CD14-positive monocyte (primary cell): ENCODE measurements around the gene SEC22A. TPM values are rescaled to one million over a fixed set of nuclear protein-coding genes. Genes with fewer than 3 reads are reported as not detected.

ENCODE experiments used
- DNase-seq, 3 donors: peaks; one replicate each; pipeline ENCODE4 v3.0.0-alpha.2; 2011 to 2022
- H2AFZ ChIP-seq: 2 replicates; pipeline ENCODE4 v1.6.0; 2012; ENCODE audit warnings: mild to moderate bottlenecking, low read depth, low read length, inconsistent platforms; ENCODE audit not compliant: insufficient read depth, poor library complexity, severe bottlenecking
- H3K27ac ChIP-seq, 2 donors: 1 replicate in 1 of 2; 2 replicates in 1 of 2; pipeline ENCODE4 v1.5.1; 2012 to 2013; ENCODE audit warnings: low read length in 2 of 2, control low read depth in 1 of 2, inconsistent platforms in 1 of 2, low read depth in 1 of 2, mild to moderate bottlenecking in 1 of 2
- H3K27me3 ChIP-seq, 2 donors: one replicate each; pipeline versions ENCODE4 v1.6.0 to v1.6.1; 2011 to 2013; ENCODE audit warnings: low read length in 2 of 2; ENCODE audit not compliant: control insufficient read depth in 2 of 2, insufficient read depth in 2 of 2
- H3K36me3 ChIP-seq, 2 donors: replicated peaks in 1 of 2; 1 replicate in 1 of 2; 2 replicates in 1 of 2; pipeline versions ENCODE4 v1.5.1 to v1.6.1; 2012 to 2013; ENCODE audit warnings: low read length in 2 of 2, control low read depth in 1 of 2, inconsistent platforms in 1 of 2, mild to moderate bottlenecking in 1 of 2; ENCODE audit not compliant: insufficient read depth in 2 of 2, control insufficient read depth in 1 of 2
- H3K4me1 ChIP-seq, 2 donors: 1 replicate in 1 of 2; 2 replicates in 1 of 2; pipeline versions ENCODE4 v1.5.1 to v1.6.1; 2012 to 2013; ENCODE audit warnings: low read length in 2 of 2, control low read depth in 1 of 2, inconsistent platforms in 1 of 2, mild to moderate bottlenecking in 1 of 2, moderate library complexity in 1 of 2; ENCODE audit not compliant: insufficient read depth in 2 of 2, control insufficient read depth in 1 of 2
- H3K4me2 ChIP-seq: replicated peaks from 2 replicates; pipeline ENCODE3; 2012; ENCODE audit warnings: low read length, moderate library complexity, mild to moderate bottlenecking; ENCODE audit not compliant: poor library complexity, severe bottlenecking; ENCODE audit errors: extremely low read depth
- H3K4me3 ChIP-seq, 3 experiments: fragments of 200-600 bp in 1 of 3; sonication (generic) in 1 of 3; replicated peaks in 1 of 3; 1 replicate in 2 of 3; 2 replicates in 1 of 3; pipeline ENCODE4 v1.5.1; 2011 to 2013; ENCODE audit warnings: low read length in 3 of 3, mild to moderate bottlenecking in 3 of 3, control low read depth in 2 of 3, low read depth in 2 of 3, inconsistent platforms in 1 of 3, moderate library complexity in 1 of 3
- H3K79me2 ChIP-seq: 2 replicates; pipeline ENCODE4 v1.6.0; 2012; ENCODE audit warnings: mild to moderate bottlenecking, control low read depth, inconsistent platforms, low read length, moderate library complexity; ENCODE audit not compliant: insufficient read depth
- H3K9ac ChIP-seq: 2 replicates; pipeline ENCODE4 v1.6.0; 2017; ENCODE audit warnings: low read length, mild to moderate bottlenecking; ENCODE audit not compliant: insufficient read depth, poor library complexity, severe bottlenecking
- H3K9me3 ChIP-seq, 2 donors: replicated peaks in 1 of 2; 1 replicate in 1 of 2; 2 replicates in 1 of 2; pipeline versions ENCODE4 v1.5.1 to v1.6.1; 2012 to 2013; ENCODE audit warnings: low read length in 2 of 2, control low read depth in 1 of 2; ENCODE audit not compliant: control insufficient read depth in 1 of 2, insufficient read depth in 1 of 2
- H4K20me1 ChIP-seq: 2 replicates; pipeline ENCODE4 v1.6.0; 2012; ENCODE audit warnings: mild to moderate bottlenecking, low read length, control low read depth, moderate library complexity; ENCODE audit not compliant: insufficient read depth
- H3K27ac Mint-ChIP-seq, 7 donors: one replicate each; pipeline ENCODE4 v1.8.0; 2020; ENCODE audit warnings: mild to moderate bottlenecking in 7 of 7, mixed read lengths in 7 of 7, moderate library complexity in 6 of 7, inconsistent platforms in 2 of 7
- H3K27me3 Mint-ChIP-seq, 3 donors: one replicate each; pipeline ENCODE4 v1.8.0; 2021 to 2022; ENCODE audit warnings: low read depth in 3 of 3, mild to moderate bottlenecking in 3 of 3, mixed read lengths in 3 of 3, moderate library complexity in 3 of 3, inconsistent platforms in 1 of 3
- H3K36me3 Mint-ChIP-seq, 2 donors: one replicate each; pipeline ENCODE4 v1.8.0; 2020; ENCODE audit warnings: mixed read lengths in 2 of 2, inconsistent platforms in 1 of 2, mild to moderate bottlenecking in 1 of 2
- H3K4me1 Mint-ChIP-seq: one replicate; pipeline ENCODE4 v1.8.0; 2020; ENCODE audit warnings: mild to moderate bottlenecking, mixed read lengths
- H3K4me3 Mint-ChIP-seq, 2 donors: one replicate each; pipeline ENCODE4 v1.8.0; 2020; ENCODE audit warnings: mild to moderate bottlenecking in 2 of 2, mixed read lengths in 2 of 2, moderate library complexity in 1 of 2
- H3K9me3 Mint-ChIP-seq, 7 donors: one replicate each; pipeline ENCODE4 v1.8.0; 2020 to 2022; ENCODE audit warnings: mixed read lengths in 7 of 7, mild to moderate bottlenecking in 6 of 7, moderate library complexity in 6 of 7, inconsistent platforms in 2 of 7
- CTCF ChIP-seq: fragments of 200-600 bp; IDR thresholded peaks from one replicate; pipeline ENCODE4 v1.8.0; 2022; ENCODE audit warnings: antibody characterized with exemption, mild to moderate bottlenecking
- WGBS: methylation state at CpG from one replicate; pipeline ENCODE4 v1.1.5; 2013; ENCODE audit warnings: missing lambda C conversion rate; ENCODE audit not compliant: insufficient coverage; 5-methylcytosine and 5-hydroxymethylcytosine counted together
- intact Hi-C, 2 donors: fragments of 100-400 bp; cut with micrococcal nuclease; formaldehyde crosslinking; loops; one replicate each; pipeline versions ENCODE4 v1.15.0 to v1.15.1; 2023
- polyA plus RNA-seq, 3 donors: library from polyadenylated mRNA; depleted of rRNA in 1 of 3; unstranded in 2 of 3; stranded (reverse) in 1 of 3; fragments of 300-500 nt in 2 of 3; fragments of >200 nt in 1 of 3; fragmentation: Illumina TruSeq in 2 of 3; gene quantifications; 1 replicate in 2 of 3; 2 replicates in 1 of 3; pipeline ENCODE4 v1.2.3, GENCODE V29; 2012 to 2021

The SEC22A gene
- polyA plus RNA-seq, 3 donors = 6.4 to 11.0 (median 8.8) TPM

GRCh38 chr3:123296836-123297626 lies 95.3 kb downstream of the SEC22A start:
- Histone ChIP-seq H2AFZ (no peak overlapping the region), H3K9me3 (no peaks in the 10 kb centered on the region), H3K4me2 (no peak overlapping the region), H3K9ac (no peak overlapping the region), H3K27me3 (no peaks in the 10 kb centered on the region), H3K27ac (no peak overlapping the region), H3K79me2 (no peaks in the 10 kb centered on the region), H4K20me1 (no peaks in the 10 kb centered on the region), H3K36me3 (no peaks in the 10 kb centered on the region), H3K4me3 (no peak overlapping the region), H3K4me1 (no peaks in the 10 kb centered on the region)
- Mint-ChIP-seq H3K9me3 (peaks cover 0 to 3% (median 0%) of the 10 kb centered on the region in 7 donors), H3K36me3 (no peaks in the 10 kb centered on the region), H3K4me3 (no peak overlapping the region), H3K27ac (no peak overlapping the region), H3K4me1 (peaks cover 4% of the 10 kb centered on the region), H3K27me3 (peaks cover 4 to 7% (median 4%) of the 10 kb centered on the region in 3 donors)
- DNase-seq = no peak
- intact Hi-C loops = no loop called here
- WGBS = 79% methylated on average over 2 of the region's 13 CpGs
- TF ChIP-seq CTCF = no peak

- Histone ChIP-seq H3K36me3 (no peaks in the 10 kb centered on the region), H3K4me2 (no peak overlapping the region), H3K27me3 (no peaks in the 10 kb centered on the region), H2AFZ (no peak overlapping the region), H4K20me1 (no peaks in the 10 kb centered on the region), H3K4me3 (no peak overlapping the region), H3K27ac (no peak overlapping the region), H3K4me1 (no peaks in the 10 kb centered on the region), H3K9me3 (no peaks in the 10 kb centered on the region), H3K79me2 (no peaks in the 10 kb centered on the region), H3K9ac (no peak overlapping the region)
- Mint-ChIP-seq H3K4me3 (no peak overlapping the region), H3K4me1 (peaks cover 4% of the 10 kb centered on the region), H3K9me3 (peaks cover 0 to 3% (median 0%) of the 10 kb centered on the region in 7 donors), H3K36me3 (no peaks in the 10 kb centered on the region), H3K27me3 (peaks cover 4 to 7% (median 4%) of the 10 kb centered on the region in 3 donors), H3K27ac (no peak overlapping the region)
- no peak for DNase-seq
- no peak for TF ChIP-seq CTCF
- 86% methylated on average over 5 of the region's 6 CpGs for WGBS
- intact Hi-C loops = no loop called here
Measured at GRCh38 chr3:123297627-123297899, 95.8 kb downstream of the SEC22A start.
